Esophagus muscularis mucosa (tissue), 4 donors: ENCODE measurements around the gene TAS2R40.

Experiments
- CTCF ChIP-seq, 3 experiments: fragments of 200-600 bp in 2 of 3; fragments of 450-650 bp in 1 of 3; sonication (generic) in 2 of 3; IDR thresholded peaks; one replicate each; pipeline ENCODE4 v1.5.1; 2017 to 2019; ENCODE audit warnings: antibody characterized with exemption in 3 of 3, mild to moderate bottlenecking in 2 of 3, moderate library complexity in 1 of 3
- EP300 ChIP-seq: sonication (generic); formaldehyde crosslinking; IDR thresholded peaks from one replicate; pipeline ENCODE4 v1.6.1; 2017; ENCODE audit warnings: antibody characterized with exemption
- POLR2A ChIP-seq: fragments of 450-650 bp; IDR thresholded peaks from one replicate; pipeline ENCODE4 v1.6.1; 2017; ENCODE audit warnings: antibody characterized with exemption, moderate library complexity, mild to moderate bottlenecking, low read depth
- POLR2AphosphoS5 ChIP-seq, 2 donors: sonication (generic); formaldehyde crosslinking; IDR thresholded peaks; one replicate each; pipeline ENCODE4 v1.6.1; 2017; ENCODE audit warnings: antibody characterized with exemption in 2 of 2

- TF ChIP-seq CTCF (IDR thresholded peaks at IDR 0.05) (no peak), POLR2A (no peak), EP300 (no peak), POLR2AphosphoS5 (IDR thresholded peaks at IDR 0.05) (no peak)
Observed at GRCh38 chr7:143183024-143183423, 38.8 kb upstream of the TAS2R40 start, which contains the start of gene TAS2R39.
